HG03103 (cell line): ENCODE results near the gene GPR146.
"Not testable (repeated sequence)": the region's sequence is repeated elsewhere in the genome, so short reads cannot be mapped to it uniquely, and the experiment has no call there.

Source experiments
- ATAC-seq: cut with Tn5 transposase; IDR thresholded peaks from one replicate; pipeline ENCODE4 v1.9.1; 2021; ENCODE audit warnings: low read depth; ENCODE audit not compliant: unreplicated experiment

GPR146 gene

GRCh38 chr7:1024876-1025742 lies 19.2 kb upstream of the GPR146 start:
- ATAC-seq = no peak

- ATAC-seq = no peak
Measured at GRCh38 chr7:1025743-1026581, 18.4 kb upstream of the GPR146 start.

GRCh38 chr7:1026721-1027161 lies 17.6 kb upstream of the GPR146 start:
- no peak for ATAC-seq

- peak; percentile 4 for ATAC-seq
Measured at GRCh38 chr7:1027242-1028043, 16.9 kb upstream of the GPR146 start.

- peak; percentile 60 for ATAC-seq
Measured at GRCh38 chr7:1028044-1028770, 16.1 kb upstream of the GPR146 start.

- no peak for ATAC-seq
Measured at GRCh38 chr7:1028775-1029636, 15.3 kb upstream of the GPR146 start.

- ATAC-seq = no peak
Measured at GRCh38 chr7:1029637-1030443, 14.5 kb upstream of the GPR146 start.

GRCh38 chr7:1030444-1031070 lies 13.8 kb upstream of the GPR146 start:
- no peak for ATAC-seq

- no peak for ATAC-seq
Measured at GRCh38 chr7:1031716-1032455, 12.5 kb upstream of the GPR146 start.

- ATAC-seq = no peak
Measured at GRCh38 chr7:1032536-1033181, 11.7 kb upstream of the GPR146 start.

GRCh38 chr7:1033546-1034145 lies 10.7 kb upstream of the GPR146 start:
- no peak for ATAC-seq

GRCh38 chr7:1034769-1035168 lies 9.6 kb upstream of the GPR146 start:
- not testable (repeated sequence) for ATAC-seq

GRCh38 chr7:1036164-1036928 lies 8.0 kb upstream of the GPR146 start:
- ATAC-seq = not testable (repeated sequence)

- ATAC-seq = not testable (repeated sequence)
Measured at GRCh38 chr7:1040233-1040632, 4.1 kb upstream of the GPR146 start.

GRCh38 chr7:1040790-1041189 lies 3.6 kb upstream of the GPR146 start:
- no peak for ATAC-seq
